HuH-7.5 (cell line): ENCODE measurements around the gene PTPRD.
"Not testable (repeated sequence)": the region's sequence is repeated elsewhere in the genome, so short reads cannot be mapped to it uniquely, and the experiment has no call there.

ENCODE experiments used
- DNase-seq: peaks from one replicate; pipeline ENCODE4 v3.0.0; 2011; ENCODE audit warnings: low spot score

Gene PTPRD

DNA sequence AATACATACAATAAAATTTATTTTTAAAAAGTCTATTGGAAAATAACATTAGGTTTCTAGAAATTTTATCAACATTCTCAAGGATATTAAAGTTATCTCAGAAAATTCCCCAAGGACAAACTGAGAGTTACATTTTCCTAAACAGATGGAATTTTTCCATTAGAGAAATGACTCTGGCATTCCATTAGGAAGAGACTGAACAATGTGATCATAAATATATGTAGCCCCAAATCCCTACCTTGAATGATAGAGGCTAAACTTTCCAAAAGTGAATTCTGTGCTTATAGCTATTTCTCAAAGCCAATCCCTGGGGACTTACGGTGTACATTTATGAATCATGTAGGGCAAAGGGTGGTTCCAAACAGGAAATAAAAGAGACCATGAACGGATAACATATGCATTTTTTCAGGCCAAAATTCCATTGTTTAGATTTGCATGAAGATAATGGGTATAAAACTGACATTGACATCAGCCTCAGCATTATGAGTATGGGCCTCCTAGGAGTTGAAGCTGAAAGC is 1632.2 kb downstream of the PTPRD start:
- DNase-seq: no peak

DNA sequence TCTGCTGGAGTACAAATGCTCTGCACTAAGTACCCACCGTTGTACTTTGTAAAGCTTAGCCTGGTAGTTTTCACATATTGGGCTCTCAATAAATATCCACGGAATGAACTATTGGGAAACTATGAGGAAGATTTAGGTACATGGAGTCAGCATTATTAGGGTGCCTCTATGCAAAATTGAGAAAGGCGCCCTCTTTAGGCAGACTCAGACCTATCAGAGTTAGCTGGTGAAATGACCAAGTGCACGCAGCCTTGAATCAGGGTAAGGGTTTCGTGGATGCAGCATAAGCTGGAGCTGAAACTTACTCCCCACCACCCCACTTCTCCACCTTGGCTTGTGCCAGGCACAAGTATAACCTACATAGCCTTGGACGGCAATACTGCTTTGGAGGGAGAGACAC is 1634.5 kb downstream of the PTPRD start:
- no peak for DNase-seq

DNA sequence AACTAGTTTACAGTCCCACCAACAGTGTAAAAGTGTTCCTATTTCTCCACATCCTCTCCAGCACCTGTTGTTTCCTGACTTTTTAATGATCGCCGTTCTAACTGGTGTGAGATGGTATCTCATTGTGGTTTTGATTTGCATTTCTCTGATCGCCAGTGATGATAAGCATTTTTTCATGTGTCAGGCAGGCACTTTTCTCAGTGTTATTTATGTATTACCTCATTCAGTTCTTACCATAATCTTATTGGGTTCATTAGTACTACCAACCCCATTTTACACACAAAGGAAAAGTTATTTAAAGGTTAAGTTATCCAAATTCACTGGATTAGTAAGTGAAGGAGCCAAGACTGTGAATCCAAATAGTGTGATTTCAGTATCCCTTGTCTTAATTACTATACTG is 1644.5 kb downstream of the PTPRD start:
- not testable (repeated sequence) for DNase-seq

DNA sequence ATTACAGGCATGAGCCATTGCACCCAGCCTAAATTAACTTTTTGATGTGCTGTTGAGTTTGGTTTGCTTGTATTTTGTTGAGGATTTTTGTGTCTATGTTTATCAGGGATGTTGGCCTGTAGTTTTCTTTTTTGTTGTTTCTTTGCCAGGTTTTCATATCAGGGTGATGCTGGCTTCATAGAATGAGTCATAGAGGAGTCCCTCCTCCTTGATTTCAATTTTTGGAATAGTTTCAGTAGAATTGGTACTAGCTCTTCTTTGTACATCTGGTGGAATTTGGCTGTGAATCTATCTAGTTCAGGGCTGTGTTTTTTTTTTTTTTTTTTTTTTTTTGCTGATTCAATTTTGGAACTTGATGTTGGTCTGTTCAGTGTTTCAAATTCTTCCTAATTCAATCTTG is 1648.9 kb downstream of the PTPRD start:
- DNase-seq: no peak

DNA sequence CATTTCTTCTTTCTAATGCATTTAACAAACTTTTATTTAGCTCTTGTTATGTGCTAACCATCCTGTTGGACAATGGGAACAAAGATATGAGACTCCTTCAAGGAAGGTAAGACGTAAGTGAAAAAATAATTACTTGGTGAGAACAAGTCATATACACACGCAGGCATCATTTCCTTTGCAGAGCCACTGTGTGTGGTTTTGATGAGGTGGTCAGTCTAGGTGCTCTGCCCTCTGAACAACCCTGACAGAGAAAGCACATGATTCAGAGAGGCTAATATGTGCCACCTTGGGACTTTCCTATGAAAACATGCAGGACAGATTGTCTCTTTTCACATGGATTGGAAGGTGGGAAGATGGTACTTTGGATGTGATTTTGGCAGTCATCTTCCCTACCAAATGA is 1650.7 kb downstream of the PTPRD start:
- DNase-seq: no peak

DNA sequence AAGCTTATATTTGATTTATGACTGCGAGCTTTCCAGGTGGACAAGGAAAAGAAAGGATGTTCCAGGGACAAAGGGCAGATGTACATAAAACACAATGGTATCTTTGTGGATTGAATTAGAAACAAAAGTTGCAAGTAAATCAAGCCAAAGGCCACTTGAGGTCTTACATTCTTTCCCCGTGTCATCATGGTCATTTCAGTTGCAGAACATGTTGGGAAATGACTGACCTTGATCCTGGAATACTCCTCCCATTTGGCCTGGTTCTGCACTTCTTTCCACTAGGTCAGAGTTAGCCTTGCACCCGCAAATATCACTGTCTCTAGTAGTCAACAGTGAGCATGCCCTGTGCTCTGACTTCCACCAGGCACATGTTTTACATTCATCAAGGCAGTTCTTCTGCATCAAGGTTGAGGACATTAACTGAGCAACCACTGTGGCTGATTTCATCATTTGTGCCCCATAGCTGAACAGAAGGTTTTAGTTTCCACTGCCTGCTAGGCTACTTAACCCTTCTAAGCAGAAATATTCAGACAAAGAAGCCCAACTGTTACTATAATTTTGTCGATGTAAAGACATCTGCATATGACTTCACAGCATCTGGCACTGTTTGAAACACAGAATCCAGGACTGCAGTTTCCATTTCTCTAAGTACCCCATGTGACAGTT is 1651.5 kb downstream of the PTPRD start:
- DNase-seq: no peak

DNA sequence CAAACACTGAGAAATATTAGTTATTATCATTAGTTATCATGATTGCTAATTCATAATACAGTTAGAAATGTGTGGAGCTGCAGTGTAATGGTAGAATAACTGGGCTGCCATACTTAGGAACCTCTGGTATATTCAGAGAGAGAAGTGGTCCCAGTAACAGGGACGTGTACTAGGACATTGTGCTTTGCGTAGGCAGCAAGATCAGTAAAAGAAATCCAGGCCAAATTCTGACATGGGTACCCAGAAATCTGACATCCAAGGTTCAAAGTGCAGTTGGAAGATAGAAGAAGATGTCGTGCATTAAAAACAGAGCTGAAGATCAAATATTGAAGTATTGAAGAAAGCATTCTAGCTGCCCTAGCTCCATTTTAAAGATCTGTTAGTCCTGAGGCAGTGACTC is 1652.5 kb downstream of the PTPRD start:
- DNase-seq: no peak

DNA sequence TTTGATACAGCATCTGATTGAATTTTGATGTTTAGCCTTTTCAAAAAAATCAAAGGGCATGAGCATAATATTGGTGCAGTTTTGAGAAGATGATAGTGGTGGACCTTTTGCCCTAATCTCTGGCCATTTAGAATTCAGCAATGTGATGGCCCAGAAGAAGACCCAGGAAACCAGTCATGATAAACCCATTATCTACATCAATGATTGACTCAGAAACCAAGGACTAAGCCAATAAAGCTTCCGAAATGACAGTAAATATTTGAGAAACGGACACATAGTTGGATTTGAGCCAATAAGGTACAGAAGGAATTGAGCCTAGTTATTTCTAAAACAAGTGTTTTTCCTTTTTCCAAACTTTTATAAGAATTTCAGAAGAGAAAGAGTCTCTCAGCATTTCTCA is 1654.4 kb downstream of the PTPRD start:
- DNase-seq: no peak

DNA sequence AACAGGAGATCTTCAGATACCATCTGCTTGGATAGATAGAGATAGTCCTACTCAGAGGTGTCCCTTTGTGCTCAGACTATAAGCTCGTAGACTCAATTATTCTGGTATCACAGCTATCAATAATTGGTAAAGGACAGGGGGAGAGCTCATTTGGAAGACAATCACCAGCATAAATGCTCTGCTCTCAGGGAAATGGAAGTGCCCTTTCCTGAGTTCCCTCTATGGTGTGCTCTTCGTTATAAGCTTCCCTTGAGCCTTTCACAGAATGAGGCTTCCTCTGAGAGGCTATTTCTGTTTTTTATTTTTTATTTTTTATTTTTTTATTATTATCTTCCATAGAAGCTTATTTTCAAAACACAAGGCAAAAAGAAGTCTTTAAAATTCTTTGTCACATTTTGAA is 1657.5 kb downstream of the PTPRD start:
- no peak for DNase-seq

DNA sequence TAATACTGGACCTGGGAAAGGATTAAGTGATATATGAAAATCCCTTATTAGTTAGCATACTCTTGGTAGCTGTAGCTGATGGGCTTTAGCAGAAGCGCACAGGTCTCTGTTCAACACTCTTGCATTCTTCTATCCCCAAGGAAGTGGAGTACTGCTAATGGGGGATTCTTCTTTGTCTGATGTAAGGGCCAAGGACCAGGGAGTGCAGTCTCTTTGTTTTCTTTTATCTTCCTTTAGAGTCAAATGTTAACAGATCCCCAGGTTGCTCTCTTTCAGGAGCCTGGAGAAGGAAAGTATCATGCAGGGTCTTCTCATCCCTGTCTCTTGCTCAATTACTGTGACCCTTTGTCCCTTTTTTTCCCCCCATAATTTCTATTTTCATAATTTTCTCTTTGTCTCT is 1666.3 kb downstream of the PTPRD start:
- no peak for DNase-seq

DNA sequence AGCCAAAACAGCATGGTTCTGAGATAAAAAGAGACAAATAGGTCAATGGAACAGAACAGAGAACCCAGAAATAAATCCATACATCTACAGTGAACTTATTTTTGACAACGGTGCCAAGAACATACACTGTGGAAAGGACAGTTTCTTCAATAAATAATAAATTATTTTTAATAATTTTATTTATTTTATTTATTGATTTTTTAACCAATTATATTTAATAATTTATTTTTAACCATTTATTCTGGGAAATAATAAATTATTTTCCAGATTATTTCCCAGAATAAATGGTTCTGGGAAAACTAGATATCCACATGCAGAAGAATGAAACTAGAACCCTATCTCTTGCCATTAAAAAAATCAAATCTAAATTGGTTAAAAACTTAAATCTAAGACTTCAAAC is 1669.4 kb downstream of the PTPRD start:
- DNase-seq: no peak

DNA sequence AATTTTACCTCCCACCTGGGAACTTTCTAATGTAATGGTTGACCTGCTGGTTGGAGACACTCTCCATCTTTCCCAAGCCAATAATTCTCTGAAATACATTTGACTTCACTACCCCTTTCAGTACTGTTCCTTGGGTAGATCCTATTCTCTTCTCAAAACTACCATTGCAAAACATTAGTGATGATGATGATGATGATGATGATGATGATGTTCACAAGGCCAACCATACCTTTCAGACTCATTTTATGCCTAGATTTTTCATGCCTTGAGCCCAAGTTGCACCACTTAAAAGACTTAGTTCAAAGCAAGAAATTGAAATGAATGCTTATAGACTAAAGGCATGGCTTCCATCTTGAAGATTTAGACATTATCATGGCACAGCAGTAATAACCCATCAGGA is 1672.2 kb downstream of the PTPRD start:
- no peak for DNase-seq

DNA sequence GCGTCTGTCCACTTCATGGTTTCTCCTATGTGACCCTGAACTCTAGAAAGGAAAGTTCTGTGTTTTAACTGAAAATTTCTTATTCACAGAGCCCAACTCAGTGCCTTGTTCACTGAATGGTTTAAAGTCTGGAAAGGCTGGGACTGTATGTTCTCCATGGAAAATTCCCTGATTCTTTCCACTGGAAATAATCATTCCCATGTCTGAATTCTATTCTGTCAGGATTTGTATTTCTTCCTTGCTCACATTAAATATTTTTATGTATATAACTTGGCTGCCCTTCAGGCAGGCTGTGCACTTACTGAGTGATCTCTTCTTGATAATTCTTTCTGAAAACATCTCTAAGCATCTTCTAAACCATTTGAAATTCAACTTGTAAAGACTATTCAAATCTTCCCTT is 1686.3 kb downstream of the PTPRD start:
- DNase-seq: no peak

DNA sequence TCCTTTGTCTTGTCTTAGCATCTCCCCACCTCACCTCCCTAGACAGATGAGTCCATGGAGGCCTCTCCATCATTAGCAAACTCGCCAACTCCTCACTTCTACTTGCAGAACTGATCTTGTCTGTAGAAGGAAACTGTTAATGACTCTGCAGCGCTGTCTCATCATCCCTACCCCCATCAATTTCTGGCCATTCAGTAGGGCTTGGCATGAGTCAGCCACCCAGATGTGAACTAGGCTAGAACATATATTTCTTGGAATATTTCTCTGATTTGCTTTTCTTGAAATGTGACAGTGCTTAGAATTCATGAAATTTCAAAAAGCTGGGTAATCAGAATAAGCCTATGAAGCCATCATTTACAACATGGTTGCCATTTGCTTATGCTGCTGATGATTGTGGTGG is 1688.2 kb downstream of the PTPRD start:
- DNase-seq: no peak

DNA sequence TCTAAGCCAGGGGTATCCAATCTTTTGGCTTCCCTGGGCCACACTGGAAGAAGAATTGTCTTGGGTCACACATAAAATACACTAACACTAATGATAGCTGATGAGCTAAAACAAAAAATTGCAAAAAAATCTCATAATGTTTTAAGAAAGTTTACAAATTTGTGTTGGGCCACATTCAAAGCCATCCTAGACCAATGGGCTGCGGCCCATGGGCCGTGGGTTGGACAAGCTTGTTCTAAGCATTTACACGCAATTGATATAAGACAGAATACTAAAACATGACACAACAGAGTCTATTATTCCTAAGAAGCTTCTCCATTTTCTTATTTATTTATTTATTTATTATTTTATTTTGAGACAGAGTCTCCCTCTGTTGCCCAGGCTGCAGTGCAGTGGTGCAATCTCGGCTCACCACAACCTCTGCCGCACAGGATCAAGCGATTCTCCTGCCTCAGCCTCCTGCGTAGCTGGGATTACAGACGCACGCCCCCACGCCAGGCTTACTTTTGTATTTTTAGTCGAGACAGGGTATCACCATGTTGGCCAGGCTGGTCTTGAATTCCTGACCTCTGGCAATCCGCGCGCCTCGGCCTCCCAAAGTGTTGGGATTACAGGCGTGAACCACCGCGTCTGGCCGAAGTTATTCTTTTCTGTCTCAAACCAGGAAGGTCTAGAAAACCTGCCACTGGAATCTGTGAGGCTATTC is 1692.2 kb downstream of the PTPRD start:
- not testable (repeated sequence) for DNase-seq

DNA sequence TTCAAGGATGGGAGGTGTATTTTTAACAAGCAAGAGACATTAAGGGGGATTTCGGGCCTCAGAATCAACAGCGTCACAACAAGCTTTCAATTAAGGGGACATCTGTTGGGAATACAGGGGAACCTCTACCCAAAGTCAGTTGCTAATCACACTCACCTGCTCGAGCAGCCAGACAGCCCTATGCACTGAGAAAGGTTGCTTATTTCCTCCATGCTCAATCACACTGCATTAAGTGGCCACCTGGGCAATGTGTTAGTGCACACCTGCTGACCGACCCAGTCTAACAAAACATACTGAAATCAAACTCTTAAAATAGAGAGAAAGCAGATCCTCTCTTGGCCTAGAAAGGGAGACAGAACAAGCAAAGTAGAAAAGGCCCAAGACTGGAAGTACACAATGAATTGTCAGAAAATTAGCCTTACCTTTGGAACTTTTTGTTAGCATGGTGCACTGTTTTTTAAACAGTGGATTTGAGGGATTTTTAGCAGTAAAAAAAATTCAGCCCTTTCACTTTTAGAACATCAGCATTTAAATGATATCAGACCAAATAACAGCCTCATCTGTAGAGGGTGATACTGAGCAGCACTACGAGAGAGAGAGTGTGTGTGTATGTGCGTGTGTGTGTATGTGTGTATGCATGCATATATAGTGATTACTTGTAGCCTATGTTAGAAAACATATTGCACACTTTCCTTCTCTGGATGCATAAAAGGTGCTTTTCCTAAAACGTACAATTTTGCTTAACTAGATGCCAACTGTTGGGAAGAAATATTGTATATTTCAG is 1694.7 kb downstream of the PTPRD start:
- DNase-seq: no peak

DNA sequence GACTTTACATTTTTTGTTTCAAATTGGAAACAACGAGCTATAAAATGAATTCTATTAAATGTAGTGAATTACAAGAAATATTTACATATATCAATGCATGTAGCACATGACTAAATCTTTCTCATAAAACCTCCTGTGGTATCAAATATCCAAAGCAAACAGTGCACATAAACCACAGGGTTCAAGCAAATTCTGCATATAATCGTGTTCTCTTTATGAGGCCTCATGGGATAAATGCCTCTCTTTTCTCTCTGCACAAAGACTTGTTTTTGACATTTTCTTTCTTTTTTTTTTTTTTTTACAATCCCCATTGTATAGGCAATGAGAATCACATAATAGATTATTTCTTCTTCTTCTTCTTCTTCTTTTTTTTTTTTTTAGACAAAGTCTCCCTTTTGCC is 1696.0 kb downstream of the PTPRD start:
- no peak for DNase-seq

DNA sequence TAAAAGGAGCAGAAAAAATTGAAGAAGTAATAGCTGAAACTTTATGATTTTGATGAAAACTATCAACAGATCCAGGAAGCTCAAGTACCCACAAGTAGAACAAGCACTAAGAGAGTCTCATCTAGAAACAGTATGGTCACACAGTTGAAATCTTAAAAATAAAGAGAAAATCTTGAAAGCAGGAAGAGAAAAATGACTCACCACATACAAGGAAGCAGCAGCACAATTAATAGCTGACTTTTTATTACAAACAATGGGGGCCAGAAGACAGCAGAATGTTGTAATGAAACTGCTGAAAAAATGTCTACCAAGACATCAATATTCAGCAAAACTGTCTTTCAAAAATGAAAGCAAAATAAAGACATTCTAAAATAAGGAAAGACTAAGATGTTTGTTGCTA is 1704.9 kb downstream of the PTPRD start:
- DNase-seq: no peak

DNA sequence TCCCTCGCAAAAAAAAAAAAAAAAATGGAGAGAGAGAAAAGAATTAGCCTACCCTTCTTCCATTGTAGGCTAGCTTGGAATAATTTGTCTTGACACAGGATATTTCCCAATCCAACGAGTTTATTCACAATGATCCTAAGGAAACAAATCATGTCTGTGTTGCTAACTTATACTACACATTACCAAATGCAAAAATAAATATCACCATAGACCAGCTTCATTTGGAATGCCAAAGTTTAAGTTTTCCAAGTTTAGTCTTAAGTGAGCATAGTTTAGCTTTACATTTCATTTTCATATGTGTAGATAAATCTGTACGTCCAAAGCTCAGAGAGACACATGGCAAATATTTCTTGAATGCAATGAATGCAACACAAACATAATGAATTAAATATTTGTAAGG is 1707.1 kb downstream of the PTPRD start:
- DNase-seq: no peak

DNA sequence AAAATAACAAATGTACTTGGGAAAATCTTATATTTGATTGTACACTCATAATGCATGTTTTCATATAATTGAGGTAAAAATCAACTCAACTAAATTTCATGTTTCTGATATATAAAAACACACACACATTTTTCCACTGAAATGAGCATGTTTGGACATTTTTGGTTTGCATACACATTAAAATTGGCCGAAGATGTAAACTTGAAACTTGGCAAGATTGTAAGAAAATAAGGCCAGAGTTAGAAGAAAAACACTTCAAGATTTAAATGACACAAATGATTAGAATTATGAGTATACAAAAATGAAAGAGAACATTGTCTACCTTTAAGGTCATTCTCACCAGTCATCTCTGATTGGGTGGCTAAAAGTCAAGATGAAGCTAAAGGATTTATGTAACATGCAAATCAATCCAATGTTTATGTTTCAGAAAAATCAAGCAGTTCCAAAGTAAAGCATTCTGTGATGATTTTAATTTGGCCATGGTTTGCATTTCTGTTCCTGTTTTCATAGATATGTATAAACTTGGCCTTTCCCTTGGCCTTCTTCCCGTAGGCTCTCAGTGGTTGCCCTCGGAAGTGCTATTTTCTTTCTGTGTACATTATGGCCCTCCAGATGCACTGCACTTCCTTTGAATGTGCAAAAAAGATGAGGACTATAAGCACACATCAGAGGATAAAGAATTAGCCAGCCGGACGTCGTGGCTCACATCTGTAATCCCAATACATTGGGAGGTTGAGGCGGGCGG is 1707.9 kb downstream of the PTPRD start:
- DNase-seq: no peak

DNA sequence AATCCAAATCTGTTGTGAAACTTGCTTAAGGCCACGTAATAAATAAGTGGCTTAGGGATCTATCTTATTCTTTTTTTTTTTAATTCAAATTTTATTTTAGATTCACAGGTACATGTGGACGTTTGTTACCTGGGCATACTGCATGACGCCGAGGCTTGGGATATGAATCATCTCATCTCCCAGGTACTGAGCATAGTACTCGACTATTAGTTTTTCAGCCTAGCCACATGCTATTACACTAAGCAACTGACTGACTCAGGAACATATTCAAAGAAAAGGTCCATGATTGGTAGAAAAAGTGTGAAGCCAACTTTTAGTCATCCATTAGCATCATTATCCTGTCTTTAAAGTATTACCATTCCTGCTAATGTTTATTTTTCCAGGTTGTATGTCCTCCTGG is 1709.7 kb downstream of the PTPRD start:
- DNase-seq: no peak

DNA sequence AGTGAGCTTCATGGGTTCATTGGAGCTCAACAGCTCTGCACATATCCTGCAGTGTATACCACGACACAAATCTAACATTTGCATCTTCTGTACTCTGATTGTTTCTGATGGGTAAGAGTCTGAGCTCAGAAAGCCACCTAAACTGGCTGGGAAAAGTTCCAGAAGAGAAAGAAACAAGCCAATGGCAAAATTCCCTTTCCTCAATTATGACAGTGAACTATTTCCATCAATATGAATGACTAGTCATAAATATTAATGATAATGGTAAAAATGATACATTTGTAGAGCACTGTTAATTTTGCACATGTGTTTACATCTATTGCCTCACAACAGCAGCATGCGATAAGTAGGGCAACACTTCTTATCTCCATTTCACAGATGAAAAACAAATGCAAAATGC is 1711.7 kb downstream of the PTPRD start:
- no peak for DNase-seq
